ENCODE data around the gene CPA4.

DNA sequence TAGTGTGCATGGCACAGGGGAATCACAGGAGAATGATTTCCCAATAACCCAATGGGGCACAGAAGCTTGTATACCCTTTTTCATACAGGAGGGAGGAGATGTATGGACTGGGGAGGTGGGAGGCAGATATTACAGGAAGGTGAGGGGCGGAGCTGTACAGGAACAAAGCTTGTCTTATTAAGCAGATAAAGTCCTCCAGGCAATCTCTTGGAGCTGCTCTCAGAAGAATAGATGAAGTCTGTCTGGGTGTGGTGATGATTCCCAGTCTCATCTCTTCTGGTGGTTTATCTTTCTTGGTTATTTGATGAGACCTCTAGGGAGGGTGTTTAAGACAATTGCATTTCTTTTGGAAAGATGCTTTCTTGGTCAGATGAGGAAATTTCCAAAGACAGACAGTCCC is 26.6 kb downstream of the CPA4 start:
- TF ChIP-seq CTCF (IDR thresholded peaks at IDR 0.05) (no peak), POLR2A (IDR thresholded peaks at IDR 0.05) (no peak)
